Thymus (tissue), 11 donors: ENCODE measurements around the gene TUBGCP6. TPM values are rescaled to one million over a fixed set of nuclear protein-coding genes. Genes with fewer than 3 reads are reported as not detected.

Source experiments
- DNase-seq, 9 donors: peaks; one replicate each; pipeline ENCODE4 v3.0.0-alpha.2; 2013; ENCODE audit warnings: low spot score in 9 of 9, low read depth in 6 of 9, missing footprints in 1 of 9
- H3K27ac ChIP-seq, 2 donors: one replicate each; pipeline ENCODE4 v1.5.1; 2013; ENCODE audit warnings: control low read depth in 1 of 2, low read depth in 1 of 2, low read length in 1 of 2, mild to moderate bottlenecking in 1 of 2, moderate library complexity in 1 of 2
- H3K27me3 ChIP-seq, 2 donors: one replicate each; pipeline ENCODE4 v1.5.1; 2013; ENCODE audit warnings: low read length in 1 of 2; ENCODE audit not compliant: control insufficient read depth in 2 of 2, insufficient read depth in 1 of 2
- H3K36me3 ChIP-seq, 2 donors: one replicate each; pipeline ENCODE4 v1.5.1; 2013; ENCODE audit warnings: low read length in 1 of 2, mild to moderate bottlenecking in 1 of 2, moderate library complexity in 1 of 2; ENCODE audit not compliant: control insufficient read depth in 2 of 2, insufficient read depth in 2 of 2
- H3K4me1 ChIP-seq, 2 donors: one replicate each; pipeline ENCODE4 v1.5.1; 2013; ENCODE audit warnings: low read length in 2 of 2; ENCODE audit not compliant: control insufficient read depth in 2 of 2, insufficient read depth in 2 of 2
- H3K4me3 ChIP-seq, 2 donors: one replicate each; pipeline ENCODE4 v1.5.1; 2013; ENCODE audit warnings: low read length in 2 of 2, control low read depth in 1 of 2, mild to moderate bottlenecking in 1 of 2
- H3K9me3 ChIP-seq, 2 donors: one replicate each; pipeline ENCODE4 v1.5.1; 2013; ENCODE audit warnings: low read length in 1 of 2, mild to moderate bottlenecking in 1 of 2; ENCODE audit not compliant: control insufficient read depth in 2 of 2, insufficient read depth in 1 of 2
- WGBS: extraction: QIAGEN DNeasy Blood & Tissue Kit; methylation state at CpG from one replicate; pipeline ENCODE4 v1.1.7; 2013; 5-methylcytosine and 5-hydroxymethylcytosine counted together
- polyA plus RNA-seq: library from polyadenylated mRNA; stranded (reverse); fragments of 200-250 nt; gene quantifications from one replicate; pipeline ENCODE4 v1.2.3, GENCODE V29; 2013
- total RNA-seq: library from RNA; stranded (reverse); fragments of 120-200 nt; gene quantifications from one replicate; pipeline ENCODE4 v1.2.4, GENCODE V29; 2013
- donor health status: healthy.

The TUBGCP6 gene
- total and polyA plus RNA-seq, 2 donors, result 29.2 to 96.6 TPM

DNA sequence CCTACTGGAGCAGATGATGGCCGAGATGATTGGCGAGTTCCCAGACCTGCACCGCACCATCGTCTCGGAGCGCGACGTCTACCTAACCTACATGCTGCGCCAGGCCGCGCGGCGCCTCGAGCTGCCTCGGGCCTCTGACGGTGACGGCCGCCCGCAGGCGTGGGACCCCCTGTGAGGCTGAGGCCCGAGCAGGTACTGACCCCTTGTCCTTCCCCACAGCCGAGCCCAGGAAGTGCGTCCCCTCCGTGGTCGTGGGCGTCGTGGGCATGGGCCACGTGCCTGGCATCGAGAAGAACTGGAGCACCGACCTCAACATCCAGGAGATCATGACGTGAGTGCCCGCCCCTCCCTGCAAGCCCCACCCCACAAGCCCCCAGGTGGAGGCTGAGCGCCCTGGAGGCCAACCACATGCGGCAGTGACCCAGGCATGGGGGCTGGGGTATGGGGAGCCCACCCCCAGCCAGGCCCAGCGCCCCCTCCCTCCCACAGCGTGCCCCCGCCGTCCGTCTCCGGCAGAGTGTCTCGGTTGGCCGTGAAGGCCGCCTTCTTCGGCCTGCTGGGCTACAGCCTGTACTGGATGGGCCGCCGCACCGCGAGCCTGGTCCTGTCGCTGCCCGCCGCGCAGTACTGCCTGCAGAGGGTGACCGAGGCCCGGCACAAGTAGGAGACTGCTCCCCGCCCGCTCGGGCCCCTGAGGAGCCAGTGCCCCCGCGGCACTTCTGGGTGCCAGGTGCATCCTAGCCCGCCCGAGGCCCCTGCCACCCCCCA is 46.8 kb downstream of the TUBGCP6 start:
- H3K36me3 ChIP-seq, result peaks cover 51 to 58% of the 10 kb centered on the region in 2 donors

DNA sequence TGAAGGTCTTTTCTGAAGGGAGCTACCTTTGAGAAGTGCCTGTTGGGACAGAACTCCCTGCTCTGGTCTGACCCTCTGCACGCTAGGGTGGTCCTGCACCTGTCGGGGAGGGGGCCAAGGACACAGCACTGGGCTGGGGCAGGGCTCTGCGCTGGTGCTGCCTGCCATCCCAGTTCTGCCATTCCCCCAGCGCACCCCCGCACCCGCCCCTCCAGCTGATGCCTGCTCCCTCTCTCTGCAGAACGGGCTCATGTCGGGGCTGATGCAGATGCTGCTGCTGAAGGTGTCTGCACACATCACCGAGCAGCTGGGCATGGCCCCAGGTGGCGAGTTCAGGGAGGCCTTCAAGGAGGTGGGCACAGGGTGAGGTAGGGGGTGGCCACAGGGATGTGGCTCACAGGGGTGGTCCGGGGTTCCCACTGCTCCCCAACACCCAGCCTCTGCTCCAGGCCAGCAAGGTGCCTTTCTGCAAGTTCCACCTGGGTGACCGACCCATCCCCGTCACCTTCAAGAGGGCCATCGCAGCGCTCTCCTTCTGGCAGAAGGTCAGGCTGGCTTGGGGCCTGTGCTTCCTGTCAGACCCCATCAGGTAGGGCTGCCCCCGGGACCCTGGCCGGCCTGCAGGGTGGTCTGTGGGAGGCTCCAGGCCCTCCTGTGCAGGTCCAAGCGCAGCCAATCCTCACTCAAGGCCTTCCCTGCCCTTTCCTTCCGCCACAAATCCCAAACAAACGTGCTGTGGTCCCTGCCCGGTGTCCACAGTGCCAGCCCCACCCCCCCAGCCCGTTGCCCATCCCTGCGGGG is 47.6 kb downstream of the TUBGCP6 start:
- H3K36me3 ChIP-seq, result peaks cover 51 to 61% of the 10 kb centered on the region in 2 donors
- H3K27ac ChIP-seq, result no peak overlapping the region
- 92% methylated on average over 23 of the region's 23 CpGs for WGBS
- peaks cover 30 to 38% of the 10 kb centered on the region in 2 donors for H3K4me1 ChIP-seq
- DNase-seq, result no peak
- peaks cover 0 to 3% of the 10 kb centered on the region in 2 donors for H3K27me3 ChIP-seq
- no peak overlapping the region for H3K4me3 ChIP-seq
- H3K9me3 ChIP-seq, result no peaks in the 10 kb centered on the region

More for the DNA sequence above, 46.8 kb downstream of the TUBGCP6 start:
- 96% methylated on average over 61 of the region's 61 CpGs for WGBS
- Histone ChIP-seq H3K27ac (no peak overlapping the region), H3K4me3 (no peak overlapping the region), H3K9me3 (no peaks in the 10 kb centered on the region), H3K27me3 (peaks cover 0 to 3% of the 10 kb centered on the region in 2 donors), H3K4me1 (peaks cover 24 to 32% of the 10 kb centered on the region in 2 donors)
- DNase-seq, result no peak

DNA sequence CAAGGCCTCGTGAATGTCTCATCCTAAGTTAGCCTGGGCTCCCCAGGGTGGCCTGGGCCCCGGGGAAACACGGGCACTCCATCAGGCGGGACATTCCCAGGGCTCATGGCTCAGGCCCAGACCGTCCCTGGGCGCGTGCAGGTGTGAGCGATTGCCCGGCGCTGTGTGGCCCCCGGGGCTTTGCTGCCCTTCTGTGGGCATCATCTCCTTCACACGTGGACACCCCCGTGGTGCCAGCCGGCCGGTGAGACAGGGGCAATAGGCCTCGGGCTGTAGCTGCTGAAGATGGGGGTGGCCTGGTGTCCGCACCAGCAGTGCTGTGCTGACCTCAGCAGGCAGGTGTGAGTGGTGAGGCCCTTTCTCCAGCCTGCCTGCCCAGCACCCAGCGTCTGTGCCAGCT is 48.6 kb downstream of the TUBGCP6 start:
- H3K36me3 ChIP-seq, result peaks cover 51 to 61% of the 10 kb centered on the region in 2 donors
- no peak overlapping the region for H3K4me3 ChIP-seq
- H3K27ac ChIP-seq, result no peak overlapping the region
- no peak for DNase-seq
- peaks cover 31 to 41% of the 10 kb centered on the region in 2 donors for H3K4me1 ChIP-seq
- no peaks in the 10 kb centered on the region for H3K27me3 ChIP-seq
- WGBS, result 94% methylated on average over 18 of the region's 18 CpGs
- peaks cover 0 to 4% of the 10 kb centered on the region in 2 donors for H3K9me3 ChIP-seq

DNA sequence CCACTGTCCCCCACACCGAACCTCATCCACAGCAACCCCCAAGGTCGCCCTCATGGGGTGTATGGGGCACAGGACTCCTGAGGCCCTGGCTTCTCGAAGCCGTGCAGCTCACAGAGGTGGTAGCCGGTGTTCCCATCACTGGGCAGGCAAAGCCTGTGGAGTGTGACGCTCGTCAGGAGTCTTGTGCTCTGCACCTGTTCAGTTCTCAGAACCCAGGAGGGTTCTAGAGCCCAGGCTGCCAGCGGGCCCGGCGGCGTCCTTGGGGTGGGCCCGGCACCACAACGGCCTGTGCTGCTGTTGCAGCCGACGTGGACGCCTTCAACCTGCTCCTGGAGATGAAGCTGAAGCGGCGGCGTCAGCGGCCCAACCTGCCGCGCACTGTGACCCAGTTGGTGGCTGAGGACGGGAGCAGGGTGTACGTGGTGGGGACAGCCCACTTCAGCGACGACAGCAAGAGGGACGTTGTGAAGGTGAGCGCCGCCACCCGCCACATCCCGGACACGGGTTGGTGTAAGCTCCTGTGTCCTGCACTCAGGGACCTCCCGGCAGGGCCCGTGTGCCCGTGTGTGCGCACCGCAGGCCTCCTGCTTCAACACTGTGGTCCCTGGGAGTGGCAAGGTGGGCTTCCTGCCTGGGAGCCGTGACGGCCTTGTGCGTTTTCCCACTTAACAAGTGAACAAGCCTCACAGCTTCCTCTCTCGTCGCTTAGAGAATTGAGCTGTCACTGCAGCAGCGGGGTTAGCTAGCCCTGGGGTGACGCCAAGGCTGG is 50.6 kb downstream of the TUBGCP6 start:
- no peak overlapping the region for H3K4me3 ChIP-seq
- 97% methylated on average over 44 of the region's 44 CpGs for WGBS
- H3K4me1 ChIP-seq, result peaks cover 36 to 53% of the 10 kb centered on the region in 2 donors
- no peak overlapping the region for H3K27ac ChIP-seq
- peaks cover 0 to 7% of the 10 kb centered on the region in 2 donors for H3K9me3 ChIP-seq
- DNase-seq, result no peak
- H3K36me3 ChIP-seq, result peaks cover 49 to 61% of the 10 kb centered on the region in 2 donors
- no peaks in the 10 kb centered on the region for H3K27me3 ChIP-seq

DNA sequence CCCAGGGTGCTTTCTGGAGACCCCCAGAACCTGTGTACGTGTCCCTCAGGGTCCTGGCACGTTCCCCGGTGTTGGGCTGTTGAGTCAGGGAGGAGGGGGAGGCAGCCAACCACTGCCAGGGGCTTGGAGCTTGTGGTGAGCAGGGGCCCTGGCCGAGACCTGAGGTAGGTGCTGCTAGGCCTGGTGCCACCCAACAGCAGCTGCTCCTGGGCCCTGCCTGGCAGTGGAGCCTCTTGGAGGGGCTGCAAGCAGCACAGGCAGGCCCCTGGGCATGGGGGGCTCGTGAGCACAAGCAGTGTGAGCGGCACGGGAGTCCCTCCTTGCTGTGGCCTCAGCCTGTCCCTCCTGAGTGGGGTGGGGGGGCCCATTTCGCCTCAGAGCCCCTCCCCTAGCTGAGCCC is 51.2 kb downstream of the TUBGCP6 start:
- Histone ChIP-seq H3K27ac (peak overlapping the region in 1 of 2 donors; percentile 99), H3K9me3 (peaks cover 0 to 8% of the 10 kb centered on the region in 2 donors), H3K27me3 (no peaks in the 10 kb centered on the region), H3K4me1 (peaks cover 37 to 59% of the 10 kb centered on the region in 2 donors), H3K4me3 (no peak overlapping the region), H3K36me3 (peaks cover 44 to 56% of the 10 kb centered on the region in 2 donors)
- DNase-seq, result no peak
- WGBS, result 91% methylated on average over 8 of the region's 8 CpGs

DNA sequence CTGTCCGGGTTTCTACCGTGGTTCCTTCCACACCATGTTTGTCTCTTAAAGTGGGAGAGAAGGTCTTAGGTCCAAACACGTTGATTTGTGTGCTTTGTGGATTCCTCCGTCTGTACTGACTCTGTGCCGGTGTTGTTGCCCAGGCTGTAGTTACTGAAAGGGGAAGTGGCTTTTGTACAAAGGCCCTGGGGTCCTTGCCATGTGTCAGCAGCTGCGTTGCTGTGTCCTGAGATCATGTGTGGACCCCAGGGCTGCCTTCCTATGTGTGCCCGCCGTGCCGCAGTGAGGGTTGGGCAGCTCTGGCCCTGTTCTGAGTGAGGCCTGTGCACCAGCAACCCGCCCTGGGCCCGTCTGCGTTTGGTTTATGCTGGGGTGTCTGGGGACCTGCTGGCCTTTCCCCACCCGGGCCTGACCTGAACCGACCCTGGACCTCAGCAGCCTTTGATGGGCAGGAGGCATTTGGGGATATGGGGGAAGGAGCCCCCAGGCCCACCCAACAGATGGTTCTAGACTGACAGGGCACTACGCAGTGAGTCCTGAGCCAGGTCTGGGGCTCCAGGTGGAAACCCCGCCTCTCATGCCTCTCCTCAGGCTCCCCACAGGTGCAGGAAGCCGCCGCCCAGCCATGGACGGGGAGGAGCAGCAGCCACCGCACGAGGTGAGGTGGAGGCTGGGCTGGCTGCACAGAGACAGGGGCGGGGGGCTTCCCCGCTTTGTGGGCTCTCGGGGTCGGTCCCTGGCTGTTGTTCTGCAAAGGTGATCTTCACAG is 52.2 kb downstream of the TUBGCP6 start:
- H3K4me3 ChIP-seq, result peak overlapping the region; percentile 26 to 83
- H3K36me3 ChIP-seq, result peaks cover 44 to 46% of the 10 kb centered on the region in 2 donors
- no peaks in the 10 kb centered on the region for H3K27me3 ChIP-seq
- peak overlapping the region; percentile 97 to 99 for H3K27ac ChIP-seq
- 35% methylated on average over 25 of the region's 25 CpGs for WGBS
- peak in 3 of 9 donors; percentile 44 to 78 (median 58) for DNase-seq
- H3K4me1 ChIP-seq, result peaks cover 37 to 65% of the 10 kb centered on the region in 2 donors
- H3K9me3 ChIP-seq, result peaks cover 0 to 8% of the 10 kb centered on the region in 2 donors

DNA sequence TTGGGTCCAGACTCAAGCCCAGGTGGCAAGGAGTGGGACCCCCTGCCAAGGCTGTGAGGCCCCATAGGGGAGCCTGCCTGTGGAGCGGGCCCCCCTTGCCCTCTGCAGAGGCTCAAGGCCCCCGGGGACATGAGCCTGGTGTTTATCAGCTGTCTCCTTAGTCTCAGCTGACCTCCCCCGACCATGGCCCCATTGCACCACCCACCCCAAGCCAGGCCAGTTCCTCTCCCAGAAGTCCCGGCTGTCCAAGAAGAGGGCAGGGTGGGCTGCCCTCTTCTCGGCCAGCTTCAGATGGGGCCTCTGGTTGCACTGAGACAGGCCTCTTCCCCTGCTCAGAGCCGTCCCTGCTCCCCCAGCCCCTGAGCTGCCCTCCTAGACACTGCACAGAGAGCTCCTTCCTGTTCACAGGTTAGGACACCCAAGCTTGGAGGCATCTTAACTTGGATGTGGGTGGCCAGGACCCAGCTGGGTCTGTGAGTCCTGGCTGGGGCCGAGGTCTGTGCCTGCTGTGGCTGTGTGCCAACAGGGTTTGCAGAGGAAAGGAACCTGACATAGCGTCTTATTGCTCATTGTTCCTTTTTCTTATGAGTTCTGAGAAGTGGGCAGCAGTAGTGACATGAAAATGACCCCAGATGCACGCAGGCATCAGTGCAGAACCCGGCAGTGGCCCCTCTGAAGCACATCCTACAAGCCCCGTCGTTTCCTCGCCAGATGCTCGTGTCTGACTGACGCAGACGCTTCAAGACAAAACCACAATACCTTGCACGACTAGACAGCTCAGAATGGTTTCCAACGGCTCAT is 53.7 kb downstream of the TUBGCP6 start:
- H3K4me3 ChIP-seq, result peak overlapping the region; percentile 73 to 83
- DNase-seq, result peak; percentile 61 to 95 (median 83)
- peaks cover 32 to 33% of the 10 kb centered on the region in 2 donors for H3K36me3 ChIP-seq
- no peaks in the 10 kb centered on the region for H3K27me3 ChIP-seq
- H3K4me1 ChIP-seq, result peaks cover 46 to 75% of the 10 kb centered on the region in 2 donors
- WGBS, result 3% methylated on average over 18 of the region's 18 CpGs
- H3K9me3 ChIP-seq, result peaks cover 0 to 8% of the 10 kb centered on the region in 2 donors
- peak overlapping the region; percentile 97 to 99 for H3K27ac ChIP-seq
